Activated CD4-positive, alpha-beta T cell treated with anti-CD3 and anti-CD28 coated beads, Interleukin-2, amount 10 ng/mL, durations not matched to agents 7 days and 5 days (primary cell): ENCODE measurements around the gene AHCYL2. TPM values are rescaled to one million over a fixed set of nuclear protein-coding genes. Genes with fewer than 3 reads are reported as not detected.
A peak's percentile ranks its signal among the peaks of the same experiment; 100 is the strongest.

ENCODE experiments used
- CTCF ChIA-PET: fragments of 350-600 bp; sonication (Branson Sonifier 250); formaldehyde crosslinking; loops from one replicate; lab custom pipeline; 2021; ENCODE audit warnings: antibody characterized with exemption; lab: Charles Lee
- POLR2A ChIA-PET: fragments of 350-600 bp; sonication (Branson Sonifier 250); formaldehyde crosslinking; loops from one replicate; lab custom pipeline; 2021; ENCODE audit warnings: antibody characterized with exemption; lab: Charles Lee
- DNase-seq: peaks from one replicate; pipeline ENCODE4 v3.0.0-alpha.2; 2020
- H3K27ac Mint-ChIP-seq: one replicate; pipeline ENCODE4 v1.8.0; 2021; ENCODE audit warnings: mild to moderate bottlenecking, moderate library complexity, mixed read lengths
- H3K27me3 Mint-ChIP-seq: one replicate; pipeline ENCODE4 v1.8.0; 2021; ENCODE audit warnings: mixed read lengths
- H3K36me3 Mint-ChIP-seq: one replicate; pipeline ENCODE4 v1.8.0; 2021; ENCODE audit warnings: low read depth, mixed read lengths
- H3K4me1 Mint-ChIP-seq: one replicate; pipeline ENCODE4 v1.8.0; 2021; ENCODE audit warnings: mixed read lengths
- H3K4me3 Mint-ChIP-seq: one replicate; pipeline ENCODE4 v1.8.0; 2021; ENCODE audit warnings: mild to moderate bottlenecking, moderate library complexity, mixed read lengths
- H3K9me3 Mint-ChIP-seq: one replicate; pipeline ENCODE4 v1.8.0; 2021; ENCODE audit warnings: mixed read lengths
- total RNA-seq, 2 experiments: library from RNA; stranded (reverse); gene quantifications; one replicate each; pipeline ENCODE4 v1.2.3, GENCODE V29; 2021

The AHCYL2 gene
- total RNA-seq, 2 experiments from 2014 or later = 9.7 to 11.4 TPM

- no peak overlapping the region for H3K4me3 Mint-ChIP-seq
- no peaks in the 10 kb centered on the region for H3K4me1 Mint-ChIP-seq
- no peaks in the 10 kb centered on the region for H3K27me3 Mint-ChIP-seq
- DNase-seq = no peak
- H3K36me3 Mint-ChIP-seq = peaks cover 23% of the 10 kb centered on the region
- no peak overlapping the region for H3K27ac Mint-ChIP-seq
- POLR2A ChIA-PET = no interaction called here
- CTCF ChIA-PET = interaction anchor here (0.6 to 1.7 kb wide), 4 partner anchors 27 to 216 kb away, joined by 3 to 5 read pairs (median 4); no protein-coding TSS in a partner anchor
- peaks cover 6% of the 10 kb centered on the region for H3K9me3 Mint-ChIP-seq
Observed at GRCh38 chr7:129412501-129412900, 187.7 kb downstream of the AHCYL2 start.

- Mint-ChIP-seq H3K27me3 (no peaks in the 10 kb centered on the region), H3K36me3 (peaks cover 10% of the 10 kb centered on the region), H3K9me3 (peaks cover 4% of the 10 kb centered on the region), H3K4me3 (no peak overlapping the region), H3K27ac (no peak overlapping the region), H3K4me1 (no peaks in the 10 kb centered on the region)
- DNase-seq = no peak
- ChIA-PET CTCF (no interaction called here), POLR2A (no interaction called here)
Observed at GRCh38 chr7:129417073-129417472, 192.2 kb downstream of the AHCYL2 start.

GRCh38 chr7:129421717-129422250, 197.0 kb downstream of the AHCYL2 start:
- CTCF ChIA-PET = interaction anchor here (1.3 kb wide), 1 partner anchor 50 kb away, joined by 4 read pairs; no protein-coding TSS in a partner anchor
- H3K36me3 Mint-ChIP-seq = peaks cover 12% of the 10 kb centered on the region
- H3K4me1 Mint-ChIP-seq = peaks cover 8% of the 10 kb centered on the region
- no peak overlapping the region for H3K4me3 Mint-ChIP-seq
- POLR2A ChIA-PET = no interaction called here
- H3K9me3 Mint-ChIP-seq = no peaks in the 10 kb centered on the region
- H3K27me3 Mint-ChIP-seq = no peaks in the 10 kb centered on the region
- no peak overlapping the region for H3K27ac Mint-ChIP-seq
- no peak for DNase-seq

GRCh38 chr7:129422727-129423126, 197.9 kb downstream of the AHCYL2 start:
- no peaks in the 10 kb centered on the region for H3K9me3 Mint-ChIP-seq
- CTCF ChIA-PET = interaction anchor here (1.6 kb wide), 1 partner anchor 204 kb away, joined by 5 read pairs; no protein-coding TSS in a partner anchor
- POLR2A ChIA-PET = no interaction called here
- no peak overlapping the region for H3K27ac Mint-ChIP-seq
- DNase-seq = no peak
- H3K27me3 Mint-ChIP-seq = no peaks in the 10 kb centered on the region
- peaks cover 15% of the 10 kb centered on the region for H3K36me3 Mint-ChIP-seq
- no peak overlapping the region for H3K4me3 Mint-ChIP-seq
- peaks cover 10% of the 10 kb centered on the region for H3K4me1 Mint-ChIP-seq

DNA sequence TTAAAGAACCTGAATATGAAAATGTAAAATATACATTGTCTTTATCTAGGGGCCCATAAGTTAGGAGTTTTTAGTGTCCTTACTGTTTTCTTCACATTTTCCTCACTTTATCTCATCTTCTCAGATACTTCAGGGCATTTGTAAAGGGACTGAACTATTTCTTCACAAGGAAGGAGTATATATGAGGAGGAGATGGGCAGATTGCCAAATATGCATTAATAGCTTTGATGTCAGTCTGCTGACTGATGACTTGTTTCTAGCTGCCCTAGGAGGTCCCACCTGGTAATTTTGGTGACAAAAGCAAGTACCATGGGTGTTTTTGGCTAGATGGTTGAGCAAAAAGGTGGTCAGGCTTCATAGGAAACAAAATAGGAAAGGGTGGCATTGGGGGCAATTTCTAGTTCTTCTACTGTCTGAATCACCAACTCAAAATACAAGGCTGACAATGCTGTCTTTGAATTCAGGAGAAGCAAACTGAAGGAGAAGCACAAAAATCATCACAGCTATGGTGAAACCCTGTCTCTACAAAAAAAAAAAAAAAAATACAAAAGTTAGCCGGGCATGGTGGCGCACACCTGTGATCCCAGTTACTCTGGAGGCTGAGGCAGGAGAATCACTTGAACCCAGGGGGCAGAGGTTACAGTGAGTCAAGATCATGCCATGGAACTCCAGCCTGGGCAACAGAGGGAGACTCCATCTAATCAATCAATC, 199.0 kb downstream of the AHCYL2 start:
- ChIA-PET POLR2A (no interaction called here), CTCF (interaction anchor here (0.6 to 1.6 kb wide), 5 partner anchors 11 to 428 kb away, joined by 3 to 11 read pairs (median 3); partner anchors contain the start of gene STRIP2)
- peaks cover 15% of the 10 kb centered on the region for H3K36me3 Mint-ChIP-seq
- H3K9me3 Mint-ChIP-seq = no peaks in the 10 kb centered on the region
- H3K27me3 Mint-ChIP-seq = no peaks in the 10 kb centered on the region
- no peak overlapping the region for H3K27ac Mint-ChIP-seq
- no peak overlapping the region for H3K4me3 Mint-ChIP-seq
- H3K4me1 Mint-ChIP-seq = peaks cover 10% of the 10 kb centered on the region
- DNase-seq = no peak

DNA sequence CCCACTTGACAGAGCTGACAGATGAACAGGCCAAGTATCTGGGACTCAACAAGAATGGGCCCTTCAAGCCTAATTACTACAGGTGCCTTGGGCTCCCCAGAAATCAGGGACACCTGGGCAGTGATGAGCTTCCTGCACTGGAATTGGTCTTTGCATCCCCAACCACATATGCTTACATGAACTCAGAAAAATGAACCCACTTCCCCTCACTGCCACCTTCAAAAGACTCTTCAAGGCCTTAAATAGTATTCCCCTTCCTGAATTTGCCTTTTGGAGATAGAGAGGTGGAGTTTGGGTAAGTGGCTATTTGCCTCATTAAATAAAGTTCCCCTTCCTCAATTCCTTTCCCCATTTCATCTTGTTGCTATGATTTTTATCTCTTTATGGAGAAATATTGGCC, 201.7 kb downstream of the AHCYL2 start:
- DNase-seq = no peak
- ChIA-PET POLR2A (no interaction called here), CTCF (interaction anchor here (0.8 to 2.3 kb wide), 5 partner anchors 9 to 59 kb away, joined by 3 to 5 read pairs (median 4); no protein-coding TSS in a partner anchor)
- Mint-ChIP-seq H3K27ac (no peak overlapping the region), H3K27me3 (no peaks in the 10 kb centered on the region), H3K4me3 (no peak overlapping the region), H3K4me1 (peaks cover 10% of the 10 kb centered on the region), H3K36me3 (peaks cover 15% of the 10 kb centered on the region), H3K9me3 (no peaks in the 10 kb centered on the region)

DNA sequence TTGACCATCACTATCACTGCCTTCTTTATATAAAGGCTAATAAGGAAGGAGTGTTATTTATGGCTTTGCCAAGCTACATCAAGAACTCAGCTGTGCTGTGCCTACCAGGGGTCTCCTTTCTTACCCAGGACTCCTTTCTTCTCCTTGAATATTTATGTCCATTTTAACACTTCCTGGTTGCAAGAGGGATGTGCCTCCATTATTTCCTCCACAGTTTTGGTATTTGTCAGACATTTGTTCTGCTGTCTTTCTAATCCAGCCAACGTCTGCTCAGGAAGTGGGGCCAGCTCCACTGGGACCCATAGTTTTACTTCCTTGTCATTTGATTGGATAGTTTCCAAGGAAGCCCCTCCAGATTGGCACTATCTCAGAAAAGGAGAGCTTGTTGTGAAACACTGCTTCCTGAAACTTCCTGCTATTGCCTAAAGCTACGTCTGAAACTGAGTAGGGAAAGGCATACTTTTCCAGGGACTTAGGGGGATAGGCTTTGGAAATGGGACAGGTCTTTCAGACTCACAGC, 202.8 kb downstream of the AHCYL2 start:
- DNase-seq = no peak
- Mint-ChIP-seq H3K4me3 (no peak overlapping the region), H3K4me1 (peaks cover 10% of the 10 kb centered on the region), H3K27me3 (peaks cover under 1% of the 10 kb centered on the region), H3K27ac (no peak overlapping the region), H3K36me3 (peaks cover 15% of the 10 kb centered on the region), H3K9me3 (no peaks in the 10 kb centered on the region)
- ChIA-PET CTCF (interaction anchor here (1.1 to 2.3 kb wide), 4 partner anchors 11 to 60 kb away, joined by 3 to 5 read pairs (median 4); no protein-coding TSS in a partner anchor), POLR2A (no interaction called here)

- H3K4me3 Mint-ChIP-seq = no peak overlapping the region
- peaks cover 28% of the 10 kb centered on the region for H3K4me1 Mint-ChIP-seq
- H3K27ac Mint-ChIP-seq = no peak overlapping the region
- H3K27me3 Mint-ChIP-seq = peaks cover 6% of the 10 kb centered on the region
- H3K36me3 Mint-ChIP-seq = peaks cover 3% of the 10 kb centered on the region
- no peak for DNase-seq
- CTCF ChIA-PET = interaction anchor here (1.5 kb wide), 1 partner anchor 29 kb away, joined by 4 read pairs; no protein-coding TSS in a partner anchor
- POLR2A ChIA-PET = no interaction called here
- H3K9me3 Mint-ChIP-seq = no peaks in the 10 kb centered on the region
Observed at GRCh38 chr7:129431911-129432643, 207.2 kb downstream of the AHCYL2 start.

GRCh38 chr7:129433847-129434674, 209.2 kb downstream of the AHCYL2 start, which contains the start of gene STRIP2:
Gene STRIP2, plus strand, starts transcription at chr7:129434432. Its CDS starts 41 bp downstream, at chr7:129434473.
- POLR2A ChIA-PET = interaction anchor here (0.6 to 1.7 kb wide), 3 partner anchors 19 to 769 kb away, joined by 3 to 8 read pairs (median 3); no protein-coding TSS in a partner anchor
- Mint-ChIP-seq H3K4me3 (peak within 1 kb of the TSS; percentile 93), H3K27me3 (peaks cover 6% of the 10 kb centered on the region), H3K9me3 (no peaks in the 10 kb centered on the region), H3K27ac (peak within 1 kb of the TSS; percentile 88), H3K36me3 (peaks cover under 1% of the 10 kb centered on the region), H3K4me1 (peaks cover 37% of the 10 kb centered on the region)
- CTCF ChIA-PET = interaction anchor here (0.6 to 2.7 kb wide), 16 partner anchors 10 to 747 kb away, joined by 3 to 16 read pairs (median 4); no protein-coding TSS in a partner anchor
- peak; percentile 94 for DNase-seq

GRCh38 chr7:129434675-129435318, 210.0 kb downstream of the AHCYL2 start:
- H3K27ac Mint-ChIP-seq = peak overlapping the region; percentile 87
- peaks cover 40% of the 10 kb centered on the region for H3K4me1 Mint-ChIP-seq
- ChIA-PET POLR2A (interaction anchor here (0.7 to 1.7 kb wide), 2 partner anchors 18 to 67 kb away, joined by 3 to 8 read pairs; no protein-coding TSS in a partner anchor), CTCF (interaction anchor here (0.6 to 2.7 kb wide), 11 partner anchors 10 to 390 kb away, joined by 3 to 16 read pairs (median 4); no protein-coding TSS in a partner anchor)
- no peaks in the 10 kb centered on the region for H3K9me3 Mint-ChIP-seq
- H3K4me3 Mint-ChIP-seq = peak overlapping the region; percentile 93
- H3K36me3 Mint-ChIP-seq = peaks cover 1% of the 10 kb centered on the region
- peak; percentile 7 for DNase-seq
- H3K27me3 Mint-ChIP-seq = peaks cover 6% of the 10 kb centered on the region

- CTCF ChIA-PET = interaction anchor here (1.0 to 2.7 kb wide), 4 partner anchors 9 to 390 kb away, joined by 3 to 16 read pairs (median 4); no protein-coding TSS in a partner anchor
- peaks cover 44% of the 10 kb centered on the region for H3K4me1 Mint-ChIP-seq
- H3K27ac Mint-ChIP-seq = peak overlapping the region; percentile 87
- peaks cover 5% of the 10 kb centered on the region for H3K36me3 Mint-ChIP-seq
- no peaks in the 10 kb centered on the region for H3K9me3 Mint-ChIP-seq
- H3K27me3 Mint-ChIP-seq = peaks cover 6% of the 10 kb centered on the region
- DNase-seq = no peak
- POLR2A ChIA-PET = interaction anchor here (1.7 kb wide), 1 partner anchor 68 kb away, joined by 8 read pairs; no protein-coding TSS in a partner anchor
- H3K4me3 Mint-ChIP-seq = peak overlapping the region; percentile 93
Observed at GRCh38 chr7:129435414-129435829, 210.6 kb downstream of the AHCYL2 start.
